Epithelial cell of proximal tubule (primary cell): ENCODE results near the gene DMRT3. TPM values are rescaled to one million over a fixed set of nuclear protein-coding genes. Genes with fewer than 3 reads are reported as not detected.

Source experiments
- DNase-seq: peaks from one replicate; pipeline ENCODE4 v3.0.0-alpha.2; 2011; ENCODE audit warnings: low read depth
- H3K4me3 ChIP-seq: 2 replicates; pipeline ENCODE4 v1.5.1; 2011; ENCODE audit warnings: low read depth, mild to moderate bottlenecking, low read length
- total RNA-seq: library from RNA; depleted of rRNA; stranded (reverse); fragments of >200 nt; gene quantifications from 2 replicates; pipeline ENCODE4 v1.2.3, GENCODE V29; 2015
- TF ChIP-seq, protein P1 (sequence below): conservative IDR thresholded peaks from 2 replicates; pipeline ENCODE4 v1.5.1; 2012; ENCODE audit warnings: low read depth, mild to moderate bottlenecking, low read length

DMRT3 gene
- total RNA-seq, 1 donor from 2014 or later = 0.29 TPM

DNA sequence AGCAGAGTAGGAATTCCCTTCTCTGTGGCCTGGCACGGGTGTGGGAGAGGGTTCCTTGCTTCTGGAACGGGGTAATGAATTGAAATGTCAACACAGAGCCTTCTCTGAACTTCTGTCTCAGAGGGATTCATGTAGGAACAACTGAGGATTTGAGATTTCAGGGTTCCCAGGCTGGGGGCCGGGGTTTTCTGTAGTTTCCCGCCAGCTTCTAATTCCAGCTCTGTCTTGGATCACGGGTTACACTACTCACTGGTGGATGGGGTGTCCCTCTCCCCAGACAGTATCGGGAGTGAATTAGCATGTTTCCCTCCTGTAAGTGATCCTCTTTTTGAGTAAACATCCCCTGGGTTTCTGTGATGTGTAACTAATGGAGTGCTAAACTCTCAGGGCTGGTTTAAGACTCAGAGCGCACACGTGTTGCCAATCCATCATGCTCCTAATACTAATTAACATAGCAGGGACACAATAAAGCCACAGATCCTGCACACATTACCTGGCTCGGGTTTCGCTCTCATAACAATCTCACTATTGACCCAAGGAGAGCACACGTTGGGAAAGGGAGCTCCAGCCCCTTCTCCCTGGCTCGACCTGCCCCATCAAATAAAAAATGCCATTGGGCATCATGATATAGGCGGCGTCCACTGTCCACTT is 55.6 kb downstream of the DMRT3 start:
- TF ChIP-seq, protein P1, sequence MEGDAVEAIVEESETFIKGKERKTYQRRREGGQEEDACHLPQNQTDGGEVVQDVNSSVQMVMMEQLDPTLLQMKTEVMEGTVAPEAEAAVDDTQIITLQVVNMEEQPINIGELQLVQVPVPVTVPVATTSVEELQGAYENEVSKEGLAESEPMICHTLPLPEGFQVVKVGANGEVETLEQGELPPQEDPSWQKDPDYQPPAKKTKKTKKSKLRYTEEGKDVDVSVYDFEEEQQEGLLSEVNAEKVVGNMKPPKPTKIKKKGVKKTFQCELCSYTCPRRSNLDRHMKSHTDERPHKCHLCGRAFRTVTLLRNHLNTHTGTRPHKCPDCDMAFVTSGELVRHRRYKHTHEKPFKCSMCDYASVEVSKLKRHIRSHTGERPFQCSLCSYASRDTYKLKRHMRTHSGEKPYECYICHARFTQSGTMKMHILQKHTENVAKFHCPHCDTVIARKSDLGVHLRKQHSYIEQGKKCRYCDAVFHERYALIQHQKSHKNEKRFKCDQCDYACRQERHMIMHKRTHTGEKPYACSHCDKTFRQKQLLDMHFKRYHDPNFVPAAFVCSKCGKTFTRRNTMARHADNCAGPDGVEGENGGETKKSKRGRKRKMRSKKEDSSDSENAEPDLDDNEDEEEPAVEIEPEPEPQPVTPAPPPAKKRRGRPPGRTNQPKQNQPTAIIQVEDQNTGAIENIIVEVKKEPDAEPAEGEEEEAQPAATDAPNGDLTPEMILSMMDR = no peak
- H3K4me3 ChIP-seq = no peak overlapping the region
- no peak for DNase-seq

DNA sequence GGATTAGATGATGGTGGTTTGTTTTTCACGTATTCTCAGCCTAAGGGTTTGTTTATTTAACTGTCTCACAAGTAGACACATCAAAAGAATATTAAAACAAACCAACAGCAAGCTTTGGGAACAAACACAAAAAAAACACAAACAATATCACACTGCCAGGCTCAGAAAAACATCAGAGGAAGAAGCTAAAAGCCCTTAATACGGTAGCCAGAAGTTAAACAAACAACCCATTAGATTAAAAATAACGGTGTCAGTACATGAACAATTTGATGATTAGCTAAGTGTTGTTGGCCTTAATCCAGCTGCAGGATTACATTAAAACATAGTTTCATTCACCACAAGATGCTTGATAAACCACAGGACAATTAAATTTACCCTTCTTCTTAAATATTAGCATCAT is 57.8 kb downstream of the DMRT3 start:
- no peak overlapping the region for H3K4me3 ChIP-seq
- TF ChIP-seq, protein P1 = no peak
- DNase-seq = no peak

DNA sequence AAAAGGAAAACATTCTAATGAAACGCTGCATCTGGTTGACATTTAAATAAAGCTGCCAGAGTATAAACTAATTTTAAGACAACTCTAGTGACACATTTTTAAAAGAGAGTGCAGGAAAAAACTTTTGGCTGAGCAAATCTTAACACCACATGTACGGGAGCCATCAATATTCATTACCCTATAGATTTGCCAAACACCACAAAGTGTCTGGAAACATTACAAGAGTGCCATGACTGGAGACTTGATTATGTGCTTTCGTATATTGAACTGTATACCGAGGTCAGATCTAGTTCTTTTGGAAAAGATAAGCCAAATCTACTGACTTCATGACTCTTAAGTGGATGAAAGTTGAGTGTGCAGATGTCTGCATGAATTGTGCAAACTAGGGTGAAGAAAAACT is 63.1 kb downstream of the DMRT3 start:
- TF ChIP-seq, protein P1 = no peak
- DNase-seq = no peak
- H3K4me3 ChIP-seq = no peak overlapping the region

Other genes starting within 250 kb of the DMRT3 start
- gene DMRT1, start 135.0 kb upstream of the DMRT3 start, total RNA-seq = not detected in 2 replicates
- 0.35 TPM in 1 of 2 replicates, not detected in the other for gene DMRT2, start 73.7 kb downstream of the DMRT3 start, total RNA-seq